Activated T-cell treated with anti-CD3 and anti-CD28 coated beads, Interleukin-2, amount 50 U/mL, for 4 hours (primary cell): ENCODE results near the gene ENOX1. TPM values are rescaled to one million over a fixed set of nuclear protein-coding genes. Genes with fewer than 3 reads are reported as not detected.
"Not testable (repeated sequence)": the region's sequence is repeated elsewhere in the genome, so short reads cannot be mapped to it uniquely, and the experiment has no call there.

Experiments
- ATAC-seq, 2 donors: fragments of 200-7000 bp; cut with Tn5 transposase; one replicate each; pipeline ENCODE4 v1.10.0; 2021
- DNase-seq: peaks from one replicate; pipeline ENCODE4 v3.0.0-alpha.2; 2020
- H3K27me3 Mint-ChIP-seq: one replicate; pipeline ENCODE4 v1.8.0; 2021; ENCODE audit warnings: low read depth, mixed read lengths
- H3K36me3 Mint-ChIP-seq: one replicate; pipeline ENCODE4 v1.8.0; 2022; ENCODE audit warnings: mixed read lengths; ENCODE audit not compliant: insufficient read depth
- H3K4me1 Mint-ChIP-seq: one replicate; pipeline ENCODE4 v1.8.0; 2021; ENCODE audit warnings: low read depth, mixed read lengths
- H3K4me3 Mint-ChIP-seq: one replicate; pipeline ENCODE4 v1.8.0; 2021; ENCODE audit warnings: mild to moderate bottlenecking, moderate library complexity, mixed read lengths
- H3K9me3 Mint-ChIP-seq: one replicate; pipeline ENCODE4 v1.8.0; 2021; ENCODE audit warnings: mixed read lengths
- total RNA-seq, 3 donors: library from RNA; stranded (reverse); gene quantifications; one replicate each; pipeline ENCODE4 v1.2.1, GENCODE V29; 2021

The ENOX1 gene
- total RNA-seq, 3 donors from 2014 or later, result 0.14 TPM; not detected in 2

DNA sequence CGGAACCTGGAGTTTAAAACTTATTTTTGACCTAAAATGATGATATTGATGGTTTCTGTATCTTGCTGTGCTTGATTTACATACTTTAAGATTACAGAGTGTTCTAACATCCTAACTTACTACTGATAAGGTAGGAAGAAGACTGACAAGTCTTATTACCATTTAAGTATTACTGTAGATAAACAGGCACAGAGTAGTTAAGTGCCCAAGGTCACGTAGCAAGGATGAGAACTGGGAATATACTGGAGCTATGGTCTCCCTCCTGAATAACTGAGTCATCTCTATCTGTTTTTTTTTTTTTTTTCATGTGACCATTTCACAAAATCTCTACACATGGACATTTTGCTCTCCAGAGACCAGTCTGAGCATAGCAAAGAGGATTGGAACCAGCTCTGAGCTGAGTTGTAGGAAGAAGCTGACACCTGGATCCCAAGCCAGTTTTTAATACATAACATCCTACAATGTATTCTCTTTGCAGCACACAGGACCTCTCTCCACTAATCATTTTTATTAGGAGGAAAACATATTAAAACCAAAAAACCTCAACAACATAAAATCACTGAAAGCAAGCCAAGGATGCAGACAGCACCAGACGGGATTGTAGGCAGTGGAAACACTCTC, 589.9 kb downstream of the ENOX1 start:
- ATAC-seq, result no peak
- no peak for DNase-seq
- Mint-ChIP-seq H3K27me3 (peaks cover 3% of the 10 kb centered on the region), H3K36me3 (no peaks in the 10 kb centered on the region), H3K4me3 (no peak overlapping the region), H3K9me3 (peaks cover 6% of the 10 kb centered on the region), H3K4me1 (no peaks in the 10 kb centered on the region)

DNA sequence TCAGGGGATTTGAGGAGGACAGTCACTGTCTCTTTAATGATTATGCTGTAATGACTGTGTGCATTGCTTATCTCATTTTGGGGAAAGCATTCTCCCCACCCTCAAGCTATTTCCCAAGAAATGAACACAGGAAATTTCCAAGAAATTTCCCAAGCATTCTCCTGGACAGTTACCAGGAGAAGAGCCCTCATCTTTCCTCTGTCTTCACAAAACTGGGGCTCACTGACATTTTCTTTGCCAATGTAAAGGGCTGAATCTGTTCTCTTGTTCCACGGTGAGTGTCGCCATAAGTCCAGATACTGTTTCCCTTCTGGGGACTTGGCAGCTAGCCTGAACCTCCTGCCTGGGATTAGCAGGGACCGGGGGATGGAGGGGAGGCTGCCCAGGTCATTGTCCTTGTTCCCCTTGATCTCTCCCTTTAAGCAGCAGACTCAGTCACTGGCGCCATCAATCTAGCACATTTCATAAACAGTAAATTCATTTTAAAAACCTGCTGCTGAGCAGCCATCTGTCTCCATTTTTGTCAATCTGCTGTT, 590.6 kb downstream of the ENOX1 start:
- peaks cover under 1% of the 10 kb centered on the region for H3K9me3 Mint-ChIP-seq
- DNase-seq (no peak), ATAC-seq (no peak)
- no peaks in the 10 kb centered on the region for H3K36me3 Mint-ChIP-seq
- no peak overlapping the region for H3K4me3 Mint-ChIP-seq
- H3K4me1 Mint-ChIP-seq, result no peaks in the 10 kb centered on the region
- H3K27me3 Mint-ChIP-seq, result peaks cover 3% of the 10 kb centered on the region

- no peak for ATAC-seq
- Mint-ChIP-seq H3K4me3 (no peak overlapping the region), H3K9me3 (no peaks in the 10 kb centered on the region), H3K4me1 (no peaks in the 10 kb centered on the region), H3K27me3 (peaks cover 3% of the 10 kb centered on the region), H3K36me3 (no peaks in the 10 kb centered on the region)
- DNase-seq, result no peak
These were observed 591.2 kb downstream of the ENOX1 start for GRCh38 chr13:43195551-43195950.

- Mint-ChIP-seq H3K9me3 (no peaks in the 10 kb centered on the region), H3K4me1 (no peaks in the 10 kb centered on the region), H3K36me3 (no peaks in the 10 kb centered on the region), H3K4me3 (no peak overlapping the region), H3K27me3 (peaks cover 3% of the 10 kb centered on the region)
- no peak for ATAC-seq
- DNase-seq, result no peak
These were observed 591.7 kb downstream of the ENOX1 start for GRCh38 chr13:43195112-43195511.

DNA sequence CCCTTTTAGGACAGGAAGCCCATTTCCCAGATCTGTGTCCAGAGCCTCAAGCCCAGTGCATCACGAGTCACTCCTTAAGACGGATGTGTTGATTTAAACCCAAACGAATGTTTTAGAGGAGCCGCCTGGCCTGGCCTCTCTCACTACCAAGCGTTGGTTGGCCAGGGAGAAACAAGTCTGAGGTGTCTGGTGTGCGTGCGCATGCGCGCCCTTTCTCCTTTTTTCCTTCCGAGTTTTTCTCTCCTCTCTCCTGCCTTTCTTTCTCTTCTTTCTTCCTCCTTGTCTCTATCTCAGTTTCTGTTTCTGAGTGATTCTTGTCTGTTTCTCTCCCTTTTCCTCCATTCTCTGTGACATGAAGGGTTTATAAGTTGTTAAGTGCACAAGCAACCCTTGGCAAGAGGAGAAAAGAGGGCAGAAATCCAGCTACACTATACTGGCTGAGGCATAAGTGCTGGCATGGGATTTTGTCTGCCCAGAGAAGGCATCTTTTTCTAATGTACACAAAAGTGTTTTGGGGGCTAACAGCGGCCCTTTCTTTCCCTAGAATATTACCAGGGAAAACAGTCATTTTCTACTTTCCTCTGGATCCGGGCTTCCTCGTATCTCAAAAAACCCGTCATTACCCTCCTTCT, 592.9 kb downstream of the ENOX1 start:
- Mint-ChIP-seq H3K9me3 (no peaks in the 10 kb centered on the region), H3K4me1 (no peaks in the 10 kb centered on the region), H3K36me3 (no peaks in the 10 kb centered on the region), H3K27me3 (no peaks in the 10 kb centered on the region), H3K4me3 (no peak overlapping the region)
- no peak for DNase-seq
- no peak for ATAC-seq

DNA sequence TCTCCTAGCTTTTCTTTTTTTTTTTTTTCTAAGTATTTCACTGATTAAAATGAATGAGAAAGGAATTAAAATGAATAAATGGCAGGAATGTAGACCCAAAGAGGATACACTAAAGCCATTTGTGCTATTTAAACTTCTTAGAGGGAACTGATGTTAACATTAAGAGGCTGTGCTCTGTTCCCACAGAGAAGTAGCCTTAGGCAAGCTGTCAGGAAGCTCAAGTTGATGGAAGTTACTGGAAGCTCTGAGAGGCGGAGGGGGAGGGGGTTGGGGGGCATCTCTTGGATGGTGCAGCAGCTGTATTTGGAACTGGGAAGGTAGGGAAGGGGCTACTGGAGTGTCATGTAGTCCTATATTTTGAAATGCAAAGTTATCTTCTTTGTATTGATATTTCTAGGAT, 595.2 kb downstream of the ENOX1 start:
- ATAC-seq, result no peak
- Mint-ChIP-seq H3K4me3 (no peak overlapping the region), H3K36me3 (no peaks in the 10 kb centered on the region), H3K27me3 (no peaks in the 10 kb centered on the region), H3K9me3 (no peaks in the 10 kb centered on the region), H3K4me1 (no peaks in the 10 kb centered on the region)
- no peak for DNase-seq

- H3K4me3 Mint-ChIP-seq, result no peak overlapping the region
- ATAC-seq (no peak), DNase-seq (no peak)
- H3K27me3 Mint-ChIP-seq, result no peaks in the 10 kb centered on the region
- H3K36me3 Mint-ChIP-seq, result no peaks in the 10 kb centered on the region
- no peaks in the 10 kb centered on the region for H3K4me1 Mint-ChIP-seq
- H3K9me3 Mint-ChIP-seq, result no peaks in the 10 kb centered on the region
These were observed 601.5 kb downstream of the ENOX1 start for GRCh38 chr13:43185226-43185625.

GRCh38 chr13:43180837-43181236, 605.9 kb downstream of the ENOX1 start:
- Mint-ChIP-seq H3K27me3 (no peaks in the 10 kb centered on the region), H3K4me1 (no peaks in the 10 kb centered on the region), H3K9me3 (no peaks in the 10 kb centered on the region), H3K4me3 (no peak overlapping the region), H3K36me3 (no peaks in the 10 kb centered on the region)
- ATAC-seq (no peak), DNase-seq (no peak)

- Mint-ChIP-seq H3K4me3 (no peak overlapping the region), H3K27me3 (no peaks in the 10 kb centered on the region), H3K4me1 (no peaks in the 10 kb centered on the region), H3K9me3 (no peaks in the 10 kb centered on the region), H3K36me3 (no peaks in the 10 kb centered on the region)
- ATAC-seq, result no peak
- DNase-seq, result no peak
These were observed 606.6 kb downstream of the ENOX1 start for GRCh38 chr13:43180036-43180660.

DNA sequence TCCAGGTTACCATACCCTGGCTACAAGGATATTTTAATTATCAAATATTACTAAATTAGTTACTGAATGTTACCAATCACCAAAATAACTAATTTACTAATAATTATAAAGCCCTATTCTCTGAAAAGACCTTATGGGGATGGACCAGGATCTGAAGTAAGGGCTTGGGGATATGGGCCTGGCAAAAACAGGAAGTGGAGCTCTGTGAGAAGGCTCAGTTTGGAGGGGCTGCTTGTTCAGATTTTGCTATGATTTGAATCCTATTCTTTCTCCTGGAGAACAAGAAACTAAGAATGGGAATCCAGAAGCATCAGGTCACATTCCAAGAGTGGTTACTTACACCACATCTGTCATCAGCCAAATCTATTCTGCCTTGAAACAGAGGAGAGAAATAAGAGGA, 615.3 kb downstream of the ENOX1 start:
- DNase-seq (no peak), ATAC-seq (no peak)
- H3K4me3 Mint-ChIP-seq, result no peak overlapping the region

GRCh38 chr13:43170506-43170905, 616.3 kb downstream of the ENOX1 start:
- Mint-ChIP-seq H3K9me3 (peaks cover 4% of the 10 kb centered on the region), H3K4me3 (no peak overlapping the region), H3K4me1 (no peaks in the 10 kb centered on the region), H3K36me3 (no peaks in the 10 kb centered on the region), H3K27me3 (peaks cover 9% of the 10 kb centered on the region)
- DNase-seq (no peak), ATAC-seq (no peak)

More for the DNA sequence above, 615.3 kb downstream of the ENOX1 start:
- peaks cover 9% of the 10 kb centered on the region for H3K27me3 Mint-ChIP-seq
- no peaks in the 10 kb centered on the region for H3K9me3 Mint-ChIP-seq
- no peaks in the 10 kb centered on the region for H3K36me3 Mint-ChIP-seq
- H3K4me1 Mint-ChIP-seq, result no peaks in the 10 kb centered on the region

DNA sequence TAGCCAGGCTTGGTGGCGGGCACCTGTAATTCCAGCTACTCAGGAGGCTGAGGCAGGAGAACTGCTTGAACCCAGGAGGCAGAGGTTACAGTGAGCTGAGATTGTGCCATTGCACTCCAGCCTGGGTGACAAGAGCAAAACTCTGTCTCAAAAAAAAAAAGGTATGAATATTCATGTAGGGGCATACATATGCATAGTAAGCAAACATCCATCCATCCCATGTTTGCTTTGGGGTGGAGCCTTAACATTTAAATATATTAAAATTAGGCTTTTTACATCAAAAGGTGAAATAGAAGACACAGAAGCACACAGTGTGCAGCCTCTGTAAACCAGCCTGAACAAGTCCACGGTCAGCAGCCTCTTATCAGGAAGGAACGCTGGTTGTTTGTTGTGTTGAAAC, 618.3 kb downstream of the ENOX1 start:
- DNase-seq, H3K4me1 Mint-ChIP-seq, H3K36me3 Mint-ChIP-seq, H3K9me3 Mint-ChIP-seq, ATAC-seq, H3K4me3 Mint-ChIP-seq: not testable (repeated sequence)
- peaks cover 15% of the 10 kb centered on the region for H3K27me3 Mint-ChIP-seq

- no peaks in the 10 kb centered on the region for H3K4me1 Mint-ChIP-seq
- H3K27me3 Mint-ChIP-seq, result peaks cover 15% of the 10 kb centered on the region
- H3K9me3 Mint-ChIP-seq, result peaks cover 9% of the 10 kb centered on the region
- DNase-seq (no peak), ATAC-seq (no peak)
- no peaks in the 10 kb centered on the region for H3K36me3 Mint-ChIP-seq
- no peak overlapping the region for H3K4me3 Mint-ChIP-seq
These were observed 619.0 kb downstream of the ENOX1 start for GRCh38 chr13:43167731-43168130.

GRCh38 chr13:43166644-43167457, 619.9 kb downstream of the ENOX1 start:
- ATAC-seq (no peak), DNase-seq (no peak)
- Mint-ChIP-seq H3K9me3 (peaks cover 9% of the 10 kb centered on the region), H3K4me3 (no peak overlapping the region), H3K4me1 (no peaks in the 10 kb centered on the region), H3K27me3 (peaks cover 16% of the 10 kb centered on the region), H3K36me3 (no peaks in the 10 kb centered on the region)
